Inflammatory macrophage treated with lipopolysaccharide for 4 hours (primary cell): ENCODE results near the gene ITGB2.

Source experiments
- DNase-seq: peaks from one replicate; pipeline ENCODE4 v3.0.0-alpha.2; 2020

ITGB2 gene

DNA sequence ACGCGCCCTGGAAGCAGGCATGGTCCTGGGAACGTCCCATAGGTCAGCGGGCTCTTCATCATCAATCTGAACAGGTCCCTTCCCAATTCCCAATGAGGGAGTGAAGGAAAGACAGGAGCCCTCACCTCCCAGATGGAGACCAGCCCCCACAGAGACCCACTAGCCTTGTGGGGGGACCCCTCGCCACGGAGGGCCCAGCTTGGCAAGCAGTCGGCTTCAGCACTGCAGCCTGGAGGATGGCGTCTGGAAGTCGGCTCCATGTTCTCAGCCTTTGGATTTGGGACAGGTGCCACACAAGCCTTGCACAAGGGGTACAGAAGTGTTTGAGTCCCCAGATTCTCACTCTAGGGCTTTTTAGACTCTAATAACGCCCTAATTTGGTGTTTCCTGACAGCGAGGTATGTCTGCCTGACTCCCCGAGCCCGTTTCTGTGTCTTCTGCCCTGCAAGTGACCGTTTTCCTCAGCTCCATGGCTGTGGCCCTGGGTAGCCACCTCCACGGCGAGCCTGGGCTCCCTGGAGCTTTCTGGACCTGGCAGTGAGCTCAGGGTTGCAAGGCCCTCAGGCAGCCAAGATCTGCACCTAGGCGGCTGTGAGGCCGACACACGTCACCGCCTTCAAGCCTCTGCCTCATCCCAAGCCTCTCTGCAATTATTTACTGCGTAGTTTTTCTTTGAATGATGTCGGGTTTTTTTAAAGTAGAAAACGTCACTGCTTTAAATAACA lies 77.8 kb downstream of the ITGB2 start:
- no peak for DNase-seq

DNA sequence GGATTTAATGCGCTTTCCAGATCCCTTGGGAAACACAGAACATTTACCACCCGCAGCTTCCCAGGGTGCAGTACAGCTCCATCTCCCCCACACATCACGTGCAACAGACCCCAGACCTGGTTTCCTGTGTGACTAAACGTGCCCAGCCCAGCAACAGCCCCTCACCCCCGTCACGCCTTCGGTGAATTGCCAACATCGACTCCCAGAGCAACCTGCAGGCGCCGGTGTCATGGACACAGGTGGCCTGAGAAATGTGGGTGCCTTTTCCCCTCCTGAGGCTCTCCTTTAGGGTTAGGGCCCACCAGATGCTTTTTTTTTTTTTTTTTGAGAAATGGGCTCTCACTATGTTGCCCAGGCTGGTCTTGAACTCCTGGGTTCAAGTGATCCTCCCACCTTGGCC lies 78.6 kb downstream of the ITGB2 start:
- DNase-seq, result no peak

DNA sequence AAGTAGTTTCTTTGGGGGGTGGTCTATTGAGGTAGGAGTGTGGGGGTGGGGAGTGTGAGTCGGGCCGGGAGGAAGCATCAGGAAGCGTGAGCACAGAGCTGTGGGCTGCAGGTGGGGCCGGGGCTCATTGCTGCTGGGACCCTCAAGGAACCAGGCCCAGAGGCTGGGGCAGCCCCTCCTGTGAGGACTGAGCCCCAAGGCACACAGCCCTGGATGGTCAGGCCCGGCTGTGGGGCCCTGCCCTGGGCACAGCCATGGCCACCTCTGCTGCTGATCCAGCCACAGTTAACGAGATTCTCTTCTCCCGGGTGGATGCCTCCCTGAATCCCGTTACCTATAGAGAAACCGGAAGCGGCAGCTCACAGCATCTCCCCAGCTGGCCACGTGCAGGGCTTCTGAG lies 79.9 kb downstream of the ITGB2 start:
- DNase-seq, result no peak

DNA sequence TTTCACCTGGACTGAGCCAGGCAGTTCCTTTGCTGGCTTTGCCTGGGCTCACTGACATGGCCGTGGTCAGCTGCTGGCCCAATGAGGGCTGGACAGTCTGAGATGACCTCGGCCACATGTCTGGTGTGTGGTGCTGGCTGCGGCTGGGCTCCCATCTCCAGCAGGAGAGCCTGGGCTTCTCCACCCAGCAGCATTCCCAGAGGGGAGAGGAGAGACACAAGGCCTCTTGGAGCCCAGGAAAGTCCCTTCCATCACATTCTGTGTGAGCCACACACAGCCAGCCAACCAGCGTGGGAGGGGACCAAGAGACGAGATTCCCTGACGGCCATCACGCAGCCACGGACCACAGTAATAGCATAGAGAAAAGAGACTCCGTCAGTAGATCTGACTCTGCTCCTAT lies 81.7 kb downstream of the ITGB2 start:
- DNase-seq, result no peak

DNA sequence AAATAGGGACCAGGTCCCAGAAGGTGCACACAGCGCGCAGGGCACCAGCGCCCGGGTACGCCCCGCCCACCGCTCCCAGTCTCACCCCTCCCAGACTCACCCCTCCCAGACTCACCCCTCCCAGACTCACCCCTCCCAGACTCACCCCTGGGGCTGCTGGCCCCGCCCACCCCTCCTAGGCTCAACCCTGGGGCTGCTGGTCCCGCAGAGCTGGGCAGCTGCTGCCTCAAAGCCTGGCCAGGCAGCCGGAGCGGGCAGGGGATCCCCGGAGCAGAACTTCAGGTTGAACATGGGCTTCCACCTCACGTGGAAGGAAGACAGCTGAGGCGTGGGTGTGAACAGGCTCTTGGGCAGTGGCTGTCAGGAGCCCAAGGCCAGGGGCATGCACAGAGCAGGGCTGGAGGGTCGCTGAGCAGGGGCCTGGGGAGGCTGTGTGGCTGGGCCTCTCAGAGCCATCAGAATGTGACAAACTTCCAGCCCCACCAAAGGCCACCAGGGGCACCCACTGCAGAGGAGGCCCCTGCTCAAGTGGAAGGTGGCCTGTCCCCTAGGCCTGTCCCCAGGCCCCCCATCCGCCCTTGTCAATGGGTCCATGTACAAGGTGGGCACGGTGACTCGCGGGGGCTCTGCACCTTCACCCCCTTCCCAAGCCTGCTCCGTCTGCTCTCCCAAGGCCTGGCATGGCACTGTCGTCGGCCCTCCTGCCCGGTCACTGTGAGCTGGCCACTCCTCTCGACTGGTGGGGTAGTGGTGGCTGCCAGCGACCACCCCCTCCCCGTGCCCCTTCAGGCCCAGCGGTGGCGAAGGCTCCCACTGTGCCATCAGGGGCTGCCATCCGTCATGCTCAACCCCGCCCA lies 82.4 kb downstream of the ITGB2 start:
- no peak for DNase-seq

DNA sequence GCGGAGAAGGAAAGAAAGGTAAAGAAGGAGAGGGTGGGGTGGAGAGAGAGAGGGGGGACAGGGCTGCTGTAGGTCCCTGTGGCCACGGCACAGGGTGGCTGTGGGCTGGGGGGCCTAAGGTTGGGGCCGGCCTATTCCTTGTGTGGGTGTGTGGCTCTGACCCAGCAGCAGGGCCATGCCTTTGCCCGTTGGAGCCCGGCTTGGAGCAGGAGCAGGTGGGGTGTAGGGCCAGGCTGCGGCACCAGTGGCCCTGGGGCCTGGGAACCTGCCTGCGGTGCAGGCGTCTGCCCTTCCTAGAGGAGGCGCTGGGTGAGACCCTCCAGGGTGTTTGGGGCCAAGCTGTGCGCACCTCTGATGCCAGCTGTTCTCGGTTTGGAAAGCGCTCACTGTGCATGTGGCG lies 83.2 kb downstream of the ITGB2 start:
- no peak for DNase-seq

DNA sequence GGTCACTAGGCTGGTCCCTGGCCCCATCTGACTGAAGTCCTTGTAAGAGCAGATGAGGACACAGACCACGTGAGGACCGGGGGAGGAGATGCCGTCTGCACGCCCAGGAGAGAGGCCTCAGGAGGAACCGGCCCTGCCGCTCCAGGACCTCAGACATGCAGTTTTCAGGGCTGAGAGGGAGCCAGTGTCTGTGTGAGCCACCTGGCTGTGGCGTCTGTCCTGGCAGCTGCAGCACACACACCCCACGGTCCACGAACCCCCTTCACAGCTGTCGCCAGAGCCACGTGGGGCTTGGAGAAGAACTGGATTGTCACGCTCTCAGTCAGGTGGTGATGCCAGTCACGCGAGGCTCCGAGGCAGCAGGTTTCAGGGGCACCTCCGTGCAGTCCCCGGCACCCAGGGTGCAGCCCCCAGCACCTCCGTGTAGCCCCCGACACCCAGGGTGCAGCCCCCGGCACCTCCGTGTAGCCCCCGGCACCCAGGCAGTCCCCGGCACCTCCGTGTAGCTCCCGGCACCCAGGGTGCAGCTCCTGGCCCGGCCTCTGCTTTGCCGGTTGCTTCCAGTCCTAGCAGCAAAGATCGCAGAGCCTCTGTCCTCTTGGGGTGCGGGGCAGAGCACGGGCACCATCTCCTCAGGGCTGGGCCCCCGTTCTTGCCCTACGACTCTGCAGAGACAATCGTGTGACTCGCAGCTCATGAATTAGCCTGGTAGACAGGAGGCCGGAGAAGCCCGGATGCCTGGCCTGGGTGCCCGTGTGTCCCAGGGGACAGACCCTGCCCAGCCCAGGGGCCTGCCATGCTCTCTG lies 83.8 kb downstream of the ITGB2 start:
- peak; percentile 53 for DNase-seq

DNA sequence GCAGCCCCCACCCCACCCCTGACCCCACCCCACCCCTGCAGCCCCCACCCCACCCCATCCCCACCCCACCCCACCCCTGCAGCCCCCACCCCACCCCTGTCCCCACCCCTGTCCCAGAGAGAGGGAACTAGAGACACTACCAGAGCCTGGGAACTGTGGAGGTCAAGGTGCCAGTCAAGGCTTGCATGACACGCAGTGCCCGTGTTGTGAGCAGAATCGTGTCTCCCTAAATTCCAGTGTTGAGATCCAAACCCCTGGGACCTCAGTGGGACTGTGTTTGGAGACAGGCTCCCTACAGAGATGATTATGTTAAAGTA lies 84.4 kb downstream of the ITGB2 start:
- DNase-seq, result no peak
